ENCODE results near the gene GFM2.

DNA sequence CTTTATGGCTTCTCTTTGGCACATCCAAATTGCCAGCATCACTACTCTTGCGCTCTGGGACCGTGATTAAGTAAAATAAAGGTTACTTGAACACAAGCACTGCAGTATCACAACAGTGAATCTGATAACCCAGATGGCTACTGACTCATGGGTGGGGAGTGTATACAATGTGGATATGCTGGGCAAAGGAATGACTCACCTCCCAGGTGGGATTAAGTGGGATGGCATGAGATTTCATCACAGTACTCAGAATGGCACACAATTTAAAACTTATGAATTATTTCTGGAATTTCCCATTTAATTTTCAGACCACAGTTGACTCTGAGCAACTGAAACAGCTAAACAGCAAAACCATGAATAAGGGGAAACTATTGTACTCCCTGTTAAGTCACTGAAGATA, 4.3 kb downstream of the GFM2 start:
- TF ChIP-seq EP300 (IDR thresholded peaks at IDR 0.05; ENCODE audit: low read depth in 2 of 2, low read length in 2 of 2) (no peak), EP300 (CRISPR knock-in tag; IDR thresholded peaks at IDR 0.05; ENCODE audit: borderline replicate concordance) (no peak), CTCF (CRISPR knock-in tag; IDR thresholded peaks at IDR 0.05) (no peak), TBP (CRISPR knock-in tag; IDR thresholded peaks at IDR 0.05) (no peak), RBFOX2 (IDR thresholded peaks at IDR 0.05; ENCODE audit: low read depth, low read length) (no peak)
